Measurements from ENCODE around the gene TBCEL. TPM values are rescaled to one million over a fixed set of nuclear protein-coding genes. Genes with fewer than 3 reads are reported as not detected.

The TBCEL gene
- total RNA-seq, 1 experiment from 2014 or later = 11.6 TPM

GRCh38 chr11:120988603-120989002 is 35.3 kb upstream of the TBCEL start:
- intact Hi-C loops (cut with micrococcal nuclease; ENCODE audit: unreplicated experiment) = no loop called here
- no peaks in the 10 kb centered on the region for H3K9me2 ChIP-seq (ENCODE audit: insufficient read depth)
- H3K4me3 ChIP-seq = no peak overlapping the region
- no peak overlapping the region for H3K27ac ChIP-seq
- DNase-seq = no peak
- no peak for TF ChIP-seq EZH2 (IDR thresholded peaks at IDR 0.05; ENCODE audit: low read depth)
- TF ChIP-seq, protein P1, sequence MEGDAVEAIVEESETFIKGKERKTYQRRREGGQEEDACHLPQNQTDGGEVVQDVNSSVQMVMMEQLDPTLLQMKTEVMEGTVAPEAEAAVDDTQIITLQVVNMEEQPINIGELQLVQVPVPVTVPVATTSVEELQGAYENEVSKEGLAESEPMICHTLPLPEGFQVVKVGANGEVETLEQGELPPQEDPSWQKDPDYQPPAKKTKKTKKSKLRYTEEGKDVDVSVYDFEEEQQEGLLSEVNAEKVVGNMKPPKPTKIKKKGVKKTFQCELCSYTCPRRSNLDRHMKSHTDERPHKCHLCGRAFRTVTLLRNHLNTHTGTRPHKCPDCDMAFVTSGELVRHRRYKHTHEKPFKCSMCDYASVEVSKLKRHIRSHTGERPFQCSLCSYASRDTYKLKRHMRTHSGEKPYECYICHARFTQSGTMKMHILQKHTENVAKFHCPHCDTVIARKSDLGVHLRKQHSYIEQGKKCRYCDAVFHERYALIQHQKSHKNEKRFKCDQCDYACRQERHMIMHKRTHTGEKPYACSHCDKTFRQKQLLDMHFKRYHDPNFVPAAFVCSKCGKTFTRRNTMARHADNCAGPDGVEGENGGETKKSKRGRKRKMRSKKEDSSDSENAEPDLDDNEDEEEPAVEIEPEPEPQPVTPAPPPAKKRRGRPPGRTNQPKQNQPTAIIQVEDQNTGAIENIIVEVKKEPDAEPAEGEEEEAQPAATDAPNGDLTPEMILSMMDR (conservative IDR thresholded peaks at IDR 0.05) = no peak
- ChIA-PET CTCF (no interaction called here), POLR2A (ENCODE audit: unreplicated experiment) (no interaction called here)
- no peaks in the 10 kb centered on the region for H3K79me2 ChIP-seq (ENCODE audit: low read depth)
- no peaks in the 10 kb centered on the region for H3K36me3 ChIP-seq (ENCODE audit: low read depth)
- no peaks in the 10 kb centered on the region for H4K20me1 ChIP-seq (ENCODE audit: insufficient read depth)
- BruUV-seq (replicated peaks) = no TSS peak
- H3F3A ChIP-seq (ENCODE audit: insufficient read depth, low read depth) = no peaks in the 10 kb centered on the region
- no peaks in the 10 kb centered on the region for H3K9me3 ChIP-seq (ENCODE audit: insufficient read depth, low read depth)
- no peak overlapping the region for H2AFZ ChIP-seq
- H3K4me1 ChIP-seq (replicated peaks; ENCODE audit: insufficient read depth) = no peaks in the 10 kb centered on the region
- peaks cover 98% of the 10 kb centered on the region for H3K27me3 ChIP-seq (ENCODE audit: insufficient read depth, low read depth)
- H3K4me2 ChIP-seq = no peak overlapping the region

DNA sequence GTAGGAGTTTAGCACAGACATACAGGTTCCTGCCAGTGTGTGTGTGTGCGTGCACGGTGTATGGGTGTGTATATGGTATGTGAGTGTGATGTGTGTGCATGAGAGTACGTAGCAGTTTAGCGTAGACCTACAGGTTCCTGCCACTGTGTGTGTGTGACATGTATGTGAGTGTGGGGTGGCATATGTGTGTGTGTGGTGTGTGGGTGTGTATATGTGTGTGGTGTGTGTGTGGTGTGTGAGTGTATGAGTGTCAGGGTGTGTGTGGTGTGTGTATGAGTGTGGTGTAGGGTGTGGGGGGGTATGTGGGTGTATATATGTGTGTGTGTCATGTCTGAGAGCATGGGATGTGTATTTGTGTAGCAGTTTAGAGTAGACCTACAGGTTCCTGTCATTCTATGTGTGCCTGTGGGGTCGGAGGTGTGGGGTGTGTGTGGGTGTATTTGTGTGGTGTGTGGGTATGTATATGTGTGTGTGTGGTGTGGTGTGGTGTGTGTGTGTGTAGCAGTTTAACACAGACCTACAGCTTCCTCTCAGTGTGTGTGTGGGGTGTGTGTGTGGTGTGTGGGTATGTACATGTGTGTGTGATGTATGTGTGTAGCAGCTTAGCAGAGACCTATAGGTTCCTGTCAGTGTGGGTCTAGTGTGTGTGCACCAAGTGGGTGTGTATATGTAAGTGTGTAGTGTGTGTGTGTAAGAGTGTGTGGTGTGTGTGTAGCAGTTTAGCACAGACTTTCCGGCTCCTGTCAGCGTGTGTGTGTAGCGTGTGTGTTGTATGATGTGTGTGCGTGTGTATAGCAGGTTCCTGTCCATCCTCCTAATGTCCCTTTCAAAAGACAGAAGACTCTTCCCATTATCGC is 31.8 kb upstream of the TBCEL start:
- H3K4me3 ChIP-seq = no peak overlapping the region
- no peaks in the 10 kb centered on the region for H3K79me2 ChIP-seq (ENCODE audit: low read depth)
- no peaks in the 10 kb centered on the region for H4K20me1 ChIP-seq (ENCODE audit: insufficient read depth)
- intact Hi-C loops (cut with micrococcal nuclease; ENCODE audit: unreplicated experiment) = no loop called here
- CTCF ChIA-PET = no interaction called here
- no peaks in the 10 kb centered on the region for H3K9me3 ChIP-seq (ENCODE audit: insufficient read depth, low read depth)
- DNase-seq = peak in 1 of 2 experiments; percentile 31
- POLR2A ChIA-PET (ENCODE audit: unreplicated experiment) = no interaction called here
- no peak overlapping the region for H2AFZ ChIP-seq
- H3K36me3 ChIP-seq (ENCODE audit: low read depth) = no peaks in the 10 kb centered on the region
- peaks cover 98% of the 10 kb centered on the region for H3K27me3 ChIP-seq (ENCODE audit: insufficient read depth, low read depth)
- H3K9me2 ChIP-seq (ENCODE audit: insufficient read depth) = no peaks in the 10 kb centered on the region
- TF ChIP-seq EZH2 (IDR thresholded peaks at IDR 0.05; ENCODE audit: low read depth) = no peak
- TF ChIP-seq, protein P1 (conservative IDR thresholded peaks at IDR 0.05) = no peak
- H3F3A ChIP-seq (ENCODE audit: insufficient read depth, low read depth) = no peaks in the 10 kb centered on the region
- no peaks in the 10 kb centered on the region for H3K4me1 ChIP-seq (replicated peaks; ENCODE audit: insufficient read depth)
- H3K4me2 ChIP-seq = no peak overlapping the region
- no peak overlapping the region for H3K27ac ChIP-seq
- BruUV-seq (replicated peaks) = no TSS peak

DNA sequence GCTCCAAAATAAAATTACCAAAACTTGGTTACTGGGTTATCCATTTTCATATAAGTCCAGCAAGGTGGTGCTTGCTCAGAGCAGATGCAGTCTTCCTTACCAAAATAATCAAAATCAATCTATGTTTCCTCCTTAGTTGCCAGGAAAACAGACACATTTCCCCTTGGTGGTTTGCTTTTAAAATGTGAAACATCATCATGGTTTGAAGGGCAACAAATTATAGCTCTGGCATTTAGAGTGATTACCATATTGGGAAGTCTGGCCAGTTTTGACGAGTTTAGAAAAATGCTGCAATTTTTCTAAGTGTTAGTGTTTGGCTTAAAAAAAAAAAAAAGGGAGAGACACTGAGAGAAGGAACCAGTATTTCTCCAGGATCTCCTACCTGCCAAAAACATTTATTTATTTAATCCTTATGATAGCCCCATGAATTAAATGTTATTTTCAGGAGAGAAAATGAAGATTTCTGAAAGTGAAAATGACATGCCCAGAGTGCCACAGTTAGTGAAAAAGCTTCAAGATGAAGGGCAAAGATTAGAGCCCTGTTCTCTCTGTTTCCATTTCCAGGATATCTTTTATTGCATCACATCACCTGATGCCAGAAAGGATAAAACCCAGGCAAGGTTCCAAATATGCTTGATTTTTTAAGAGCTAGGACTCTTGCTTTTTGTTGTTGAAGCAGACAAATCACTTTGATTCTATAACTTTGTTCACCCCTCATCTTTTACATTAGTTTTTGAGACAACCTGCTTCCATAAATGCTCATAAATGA is 29.6 kb upstream of the TBCEL start:
- TF ChIP-seq EZH2 (IDR thresholded peaks at IDR 0.05; ENCODE audit: low read depth) = no peak
- TF ChIP-seq, protein P1 (conservative IDR thresholded peaks at IDR 0.05) = no peak
- peak in 1 of 2 experiments; percentile 22 for DNase-seq
- H4K20me1 ChIP-seq (ENCODE audit: insufficient read depth) = no peaks in the 10 kb centered on the region
- H3K4me2 ChIP-seq = no peak overlapping the region
- intact Hi-C loops (cut with micrococcal nuclease; ENCODE audit: unreplicated experiment) = no loop called here
- ChIA-PET POLR2A (ENCODE audit: unreplicated experiment) (no interaction called here), CTCF (no interaction called here)
- no peaks in the 10 kb centered on the region for H3K36me3 ChIP-seq (ENCODE audit: low read depth)
- no peaks in the 10 kb centered on the region for H3K4me1 ChIP-seq (replicated peaks; ENCODE audit: insufficient read depth)
- H3K27me3 ChIP-seq (ENCODE audit: insufficient read depth, low read depth) = peaks cover 98% of the 10 kb centered on the region
- H3K4me3 ChIP-seq = no peak overlapping the region
- no peaks in the 10 kb centered on the region for H3F3A ChIP-seq (ENCODE audit: insufficient read depth, low read depth)
- H3K79me2 ChIP-seq (ENCODE audit: low read depth) = no peaks in the 10 kb centered on the region
- no peak overlapping the region for H2AFZ ChIP-seq
- no peaks in the 10 kb centered on the region for H3K9me2 ChIP-seq (ENCODE audit: insufficient read depth)
- BruUV-seq (replicated peaks) = no TSS peak
- no peaks in the 10 kb centered on the region for H3K9me3 ChIP-seq (ENCODE audit: insufficient read depth, low read depth)
- H3K27ac ChIP-seq = no peak overlapping the region

Data from PC-9 (cell line).